HEK293T (cell line): ENCODE results near the gene R3HCC1L.

Source experiments
- CTCF ChIA-PET: fragments of 350-600 bp; formaldehyde crosslinking; extraction: SDS; loops from one replicate; lab custom pipeline; 2021; ENCODE audit warnings: antibody characterized with exemption, inconsistent platforms; lab: Yijun Ruan, JAX
- POLR2A ChIA-PET: fragments of 350-600 bp; formaldehyde crosslinking; extraction: SDS; loops from one replicate; lab custom pipeline; 2020; ENCODE audit warnings: antibody characterized with exemption, inconsistent platforms; lab: Yijun Ruan, JAX
- DNase-seq: peaks from one replicate; pipeline ENCODE4 v3.0.0; 2012; ENCODE audit warnings: mixed read lengths; ENCODE audit errors: extremely low spot score
- ARNT ChIP-seq: fragments of 450-650 bp; IDR thresholded peaks from 2 replicates; pipeline ENCODE4 v1.6.1; 2017; ENCODE audit warnings: mild to moderate bottlenecking
- BHLHE40 ChIP-seq: fragments of 450-650 bp; IDR thresholded peaks from 2 replicates; pipeline ENCODE4 v1.6.1; 2016; ENCODE audit warnings: mild to moderate bottlenecking, moderate library complexity, borderline replicate concordance
- CTBP1 ChIP-seq: fragments of 450-650 bp; IDR thresholded peaks from 2 replicates; pipeline ENCODE4 v1.6.1; 2016; ENCODE audit warnings: borderline replicate concordance
- ELF4 ChIP-seq: fragments of 450-650 bp; IDR thresholded peaks from 2 replicates; pipeline ENCODE4 v1.6.1; 2017; ENCODE audit warnings: antibody characterized with exemption
- FOXA1 ChIP-seq: fragments of 450-650 bp; IDR thresholded peaks from 2 replicates; pipeline ENCODE4 v1.6.1; 2016; ENCODE audit warnings: mild to moderate bottlenecking
- FOXK2 ChIP-seq: fragments of 450-650 bp; IDR thresholded peaks from 2 replicates; pipeline ENCODE4 v1.6.1; 2016; ENCODE audit warnings: mild to moderate bottlenecking
- FOXM1 ChIP-seq: fragments of 450-650 bp; IDR thresholded peaks from 2 replicates; pipeline ENCODE4 v1.6.1; 2017; ENCODE audit warnings: mild to moderate bottlenecking, borderline replicate concordance
- HDGF ChIP-seq: fragments of 450-650 bp; IDR thresholded peaks from 2 replicates; pipeline ENCODE4 v1.6.1; 2017; ENCODE audit warnings: antibody characterized with exemption, borderline replicate concordance
- L3MBTL2 ChIP-seq: fragments of 450-650 bp; conservative IDR thresholded peaks from 2 replicates; pipeline ENCODE4 v1.6.1; 2016; ENCODE audit warnings: mild to moderate bottlenecking
- LEF1 ChIP-seq: fragments of 450-650 bp; IDR thresholded peaks from 2 replicates; pipeline ENCODE4 v1.6.1; 2017; ENCODE audit warnings: mild to moderate bottlenecking, borderline replicate concordance
- NFRKB ChIP-seq: fragments of 450-650 bp; IDR thresholded peaks from 2 replicates; pipeline ENCODE4 v1.6.1; 2016; ENCODE audit warnings: mild to moderate bottlenecking, moderate library complexity
- PKNOX1 ChIP-seq: fragments of 450-650 bp; IDR thresholded peaks from 2 replicates; pipeline ENCODE4 v1.6.1; 2016
- SP1 ChIP-seq: fragments of 450-650 bp; IDR thresholded peaks from 2 replicates; pipeline ENCODE4 v1.6.1; 2017
- SUZ12 ChIP-seq: fragments of 450-650 bp; IDR thresholded peaks from 2 replicates; pipeline ENCODE4 v1.6.1; 2016; ENCODE audit warnings: mild to moderate bottlenecking
- TARDBP ChIP-seq: fragments of 450-650 bp; IDR thresholded peaks from 2 replicates; pipeline ENCODE4 v1.6.1; 2016
- ZNF384 ChIP-seq: fragments of 450-650 bp; IDR thresholded peaks from 2 replicates; pipeline ENCODE4 v1.6.1; 2016

R3HCC1L gene

DNA sequence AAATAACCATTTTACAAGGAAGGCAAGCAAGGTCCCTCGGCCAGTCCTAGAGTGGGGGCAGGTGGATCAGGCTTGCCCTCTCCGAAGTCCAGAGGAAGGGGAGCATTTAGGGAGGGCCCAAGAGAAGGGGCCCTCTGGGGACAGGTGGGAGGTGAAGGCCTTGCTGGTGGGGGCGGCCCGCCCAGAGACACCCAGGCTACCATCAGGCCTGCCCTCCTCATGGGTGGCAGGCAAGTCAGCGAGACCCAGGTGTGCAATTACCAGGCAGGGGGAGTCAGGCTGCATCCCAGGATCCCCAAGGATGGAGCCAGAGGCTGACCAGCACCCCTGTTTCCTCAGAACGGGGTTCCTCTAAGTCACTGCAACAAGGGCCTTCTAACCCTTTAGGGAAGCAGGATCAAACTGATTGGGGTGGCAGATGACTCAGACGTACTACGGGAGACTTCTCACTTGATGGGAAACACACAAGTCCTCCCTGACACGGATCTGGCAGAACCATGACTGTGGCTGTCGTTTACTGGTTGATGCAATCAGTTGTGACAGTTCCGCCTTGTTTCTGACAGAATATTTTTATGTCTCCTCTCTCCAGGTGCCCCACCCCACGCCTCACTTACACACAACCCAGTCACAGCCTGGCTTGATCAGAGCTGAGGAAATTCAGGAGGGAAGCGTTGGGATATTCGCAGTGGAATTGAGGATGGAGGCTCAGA lies 125.3 kb downstream of the R3HCC1L start:
- ChIA-PET CTCF (interaction anchor here (1.5 kb wide), 1 partner anchor 49 kb away, joined by 3 read pairs; no protein-coding TSS in a partner anchor), POLR2A (no interaction called here)
- DNase-seq, result no peak
- TF ChIP-seq LEF1 (no peak), PKNOX1 (no peak), ARNT (no peak), FOXK2 (no peak), FOXM1 (no peak), BHLHE40 (no peak), TARDBP (no peak), ELF4 (no peak), L3MBTL2 (no peak), ZNF384 (no peak), SP1 (no peak), SUZ12 (no peak), CTBP1 (no peak), HDGF (no peak), NFRKB (no peak)

GRCh38 chr10:98260350-98260749 lies 125.9 kb downstream of the R3HCC1L start:
- no peak for DNase-seq
- TF ChIP-seq FOXA1, result no peak
- no peak for TF ChIP-seq FOXK2
- no peak for TF ChIP-seq L3MBTL2
- TF ChIP-seq FOXM1, result no peak
- TF ChIP-seq LEF1, result no peak
- TF ChIP-seq NFRKB, result no peak
- no peak for TF ChIP-seq ELF4
- TF ChIP-seq BHLHE40, result no peak
- no peak for TF ChIP-seq SP1
- TF ChIP-seq TARDBP, result no peak
- no peak for TF ChIP-seq HDGF
- no peak for TF ChIP-seq PKNOX1
- no peak for TF ChIP-seq ZNF384
- no peak for TF ChIP-seq CTBP1
- POLR2A ChIA-PET, result no interaction called here
- CTCF ChIA-PET, result no interaction called here

DNA sequence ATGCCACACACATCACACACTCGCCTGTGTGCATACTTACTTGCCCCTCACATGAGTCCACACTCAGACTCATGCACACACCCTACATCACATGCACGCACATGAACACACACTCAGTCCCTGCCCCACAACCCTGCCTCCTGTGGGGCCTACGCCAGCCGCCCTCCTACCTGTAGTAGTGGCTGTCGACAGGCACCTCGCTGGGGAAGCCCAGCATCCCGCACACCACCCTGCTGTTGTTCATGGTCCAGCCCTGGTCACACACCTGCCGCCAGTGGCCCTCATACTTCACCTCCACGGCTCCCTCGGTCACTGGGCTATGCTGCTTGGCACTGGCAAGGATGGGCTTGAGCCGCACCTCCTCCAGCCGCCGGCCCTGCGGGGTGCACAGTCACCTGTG lies 126.3 kb downstream of the R3HCC1L start:
- TF ChIP-seq BHLHE40, result no peak
- ChIA-PET POLR2A (no interaction called here), CTCF (interaction anchor here (2.3 kb wide), 1 partner anchor 49 kb away, joined by 18 read pairs; no protein-coding TSS in a partner anchor)
- no peak for DNase-seq

GRCh38 chr10:98261436-98262277 lies 127.2 kb downstream of the R3HCC1L start:
- no peak for DNase-seq
- ChIA-PET CTCF (interaction anchor here (2.3 kb wide), 1 partner anchor 48 kb away, joined by 18 read pairs; no protein-coding TSS in a partner anchor), POLR2A (no interaction called here)
- TF ChIP-seq L3MBTL2 (no peak), LEF1 (no peak), HDGF (no peak), ARNT (no peak), NFRKB (no peak), ELF4 (no peak), FOXK2 (no peak), BHLHE40 (no peak), TARDBP (no peak), FOXA1 (no peak), SUZ12 (no peak), PKNOX1 (no peak), CTBP1 (no peak), SP1 (no peak), FOXM1 (no peak), ZNF384 (no peak)

DNA sequence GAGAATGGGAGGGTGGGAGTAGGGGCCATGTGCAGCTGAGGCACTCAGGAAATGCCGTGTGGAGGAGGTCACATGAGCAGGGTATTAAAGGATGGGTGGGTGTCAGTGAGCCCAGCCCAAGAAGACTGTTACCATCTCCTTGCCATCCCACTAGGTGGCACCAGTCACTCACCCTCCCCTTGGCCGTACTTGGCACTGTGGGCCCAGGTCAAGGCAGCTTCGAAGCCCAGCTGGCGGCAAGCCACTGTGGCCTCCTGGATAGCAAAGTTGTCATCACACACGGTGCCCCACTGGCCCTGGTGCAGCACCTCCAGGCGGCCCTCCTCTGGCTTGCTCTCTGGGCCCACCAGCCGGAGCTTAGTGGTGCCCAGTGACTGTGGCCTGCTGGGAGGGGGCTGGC lies 128.1 kb downstream of the R3HCC1L start:
- DNase-seq, result no peak
- TF ChIP-seq LEF1 (no peak), FOXA1 (no peak), ARNT (no peak), L3MBTL2 (no peak), BHLHE40 (no peak), CTBP1 (no peak)
- CTCF ChIA-PET, result interaction anchor here (2.3 kb wide), 1 partner anchor 47 kb away, joined by 18 read pairs; no protein-coding TSS in a partner anchor
- POLR2A ChIA-PET, result no interaction called here
